NB4 (cell line): ENCODE results near the gene LRRC8C.

Experiments
- CTCF ChIP-seq: IDR thresholded peaks from one replicate; pipeline ENCODE4 v1.5.1; 2012; ENCODE audit warnings: low read depth, low read length
- POLR2A ChIP-seq: IDR thresholded peaks from 2 replicates; pipeline ENCODE4 v1.6.1; 2011; ENCODE audit warnings: mild to moderate bottlenecking; ENCODE audit not compliant: insufficient read length; ENCODE audit errors: extremely low read depth
- TF ChIP-seq, protein P1 (sequence below): IDR thresholded peaks from 2 replicates; pipeline ENCODE4 v1.6.1; 2011; ENCODE audit warnings: low read depth, low read length

- TF ChIP-seq POLR2A (no peak), CTCF (no peak)
- TF ChIP-seq, protein P1, sequence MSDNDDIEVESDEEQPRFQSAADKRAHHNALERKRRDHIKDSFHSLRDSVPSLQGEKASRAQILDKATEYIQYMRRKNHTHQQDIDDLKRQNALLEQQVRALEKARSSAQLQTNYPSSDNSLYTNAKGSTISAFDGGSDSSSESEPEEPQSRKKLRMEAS, result no peak
Measured at GRCh38 chr1:89737985-89738510, 105.1 kb downstream of the LRRC8C start.
